Ishikawa (cell line): Measurements from ENCODE around the gene RBP3.

Source experiments
- CEBPB ChIP-seq: IDR thresholded peaks from 2 replicates; pipeline ENCODE4 v1.6.1; 2012
- CREB1 ChIP-seq: IDR thresholded peaks from 2 replicates; pipeline ENCODE4 v1.6.1; 2012; ENCODE audit warnings: low read depth
- EGR1 ChIP-seq: IDR thresholded peaks from 2 replicates; pipeline ENCODE4 v1.6.1; 2012
- EP300 ChIP-seq: IDR thresholded peaks from 2 replicates; pipeline ENCODE4 v1.6.1; 2012; ENCODE audit warnings: borderline replicate concordance
- FOXM1 ChIP-seq: IDR thresholded peaks from 2 replicates; pipeline ENCODE4 v1.6.1; 2012; ENCODE audit warnings: low read depth, borderline replicate concordance
- NFIC ChIP-seq: IDR thresholded peaks from 2 replicates; pipeline ENCODE4 v1.6.1; 2012
- RAD21 ChIP-seq: IDR thresholded peaks from 2 replicates; pipeline ENCODE4 v1.6.1; 2012; ENCODE audit warnings: low read depth
- TAF1 ChIP-seq: IDR thresholded peaks from 2 replicates; pipeline ENCODE4 v1.6.1; 2012; ENCODE audit warnings: low read depth, mild to moderate bottlenecking
- TCF12 ChIP-seq: IDR thresholded peaks from 2 replicates; pipeline ENCODE4 v1.6.1; 2012; ENCODE audit warnings: low read depth
- TEAD4 ChIP-seq: IDR thresholded peaks from 2 replicates; pipeline ENCODE4 v1.6.1; 2012
- YY1 ChIP-seq: IDR thresholded peaks from 2 replicates; pipeline ENCODE4 v1.6.1; 2012; ENCODE audit warnings: low read depth
- ZBTB7A ChIP-seq: IDR thresholded peaks from 2 replicates; pipeline ENCODE4 v1.6.1; 2012; ENCODE audit warnings: low read depth
- TF ChIP-seq, protein P1 (sequence below): IDR thresholded peaks from 2 replicates; pipeline ENCODE4 v1.6.1; 2012; ENCODE audit warnings: low read depth, mild to moderate bottlenecking
- TF ChIP-seq, protein P2 (sequence below): IDR thresholded peaks from 2 replicates; pipeline ENCODE4 v1.6.1; 2012
- TF ChIP-seq, protein P3 (sequence below): IDR thresholded peaks from 2 replicates; pipeline ENCODE4 v1.6.1; 2012

Gene RBP3

DNA sequence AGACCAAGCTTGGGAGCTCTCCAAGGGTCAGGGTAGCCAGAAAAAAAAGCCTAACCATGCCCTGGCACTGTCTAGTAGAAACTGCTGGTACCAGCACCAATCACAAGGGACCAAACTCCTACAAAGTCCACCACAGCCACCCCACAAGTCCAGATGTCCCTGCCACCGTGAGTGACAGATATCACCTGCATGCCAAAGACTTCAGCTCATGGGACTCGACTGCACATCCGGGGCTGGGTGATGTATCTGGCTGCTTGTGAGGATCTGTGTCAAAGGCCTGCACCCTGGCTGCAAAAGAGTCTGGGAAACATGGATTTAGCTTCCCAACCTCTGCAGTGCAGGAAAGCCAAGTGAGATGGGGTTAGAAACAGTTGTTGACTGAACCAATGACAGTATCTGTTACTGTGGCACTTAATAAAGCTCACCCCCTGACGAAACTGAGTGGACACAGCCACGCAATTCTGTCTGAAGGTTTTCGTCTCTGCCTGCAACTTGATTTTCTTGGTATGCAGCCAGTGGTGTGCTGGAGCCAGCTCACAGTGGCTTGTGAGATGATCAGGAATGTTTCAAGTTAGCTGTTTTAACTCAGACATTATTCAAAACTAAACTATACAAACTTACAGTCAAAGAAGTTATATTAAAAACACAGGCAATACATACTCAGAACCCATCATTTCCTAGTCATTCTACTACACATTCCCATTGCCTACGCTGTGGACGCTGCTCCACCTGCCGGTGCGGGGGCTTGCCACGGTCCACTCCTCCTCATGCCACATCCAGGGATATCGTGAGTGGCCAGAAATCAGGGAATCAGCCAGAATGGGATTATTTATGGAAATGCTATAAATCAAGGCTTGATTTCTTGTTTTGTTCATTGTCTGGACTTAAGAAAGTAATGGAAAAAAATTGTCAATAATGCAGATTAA lies 26.7 kb downstream of the RBP3 start:
- TF ChIP-seq, protein P1, sequence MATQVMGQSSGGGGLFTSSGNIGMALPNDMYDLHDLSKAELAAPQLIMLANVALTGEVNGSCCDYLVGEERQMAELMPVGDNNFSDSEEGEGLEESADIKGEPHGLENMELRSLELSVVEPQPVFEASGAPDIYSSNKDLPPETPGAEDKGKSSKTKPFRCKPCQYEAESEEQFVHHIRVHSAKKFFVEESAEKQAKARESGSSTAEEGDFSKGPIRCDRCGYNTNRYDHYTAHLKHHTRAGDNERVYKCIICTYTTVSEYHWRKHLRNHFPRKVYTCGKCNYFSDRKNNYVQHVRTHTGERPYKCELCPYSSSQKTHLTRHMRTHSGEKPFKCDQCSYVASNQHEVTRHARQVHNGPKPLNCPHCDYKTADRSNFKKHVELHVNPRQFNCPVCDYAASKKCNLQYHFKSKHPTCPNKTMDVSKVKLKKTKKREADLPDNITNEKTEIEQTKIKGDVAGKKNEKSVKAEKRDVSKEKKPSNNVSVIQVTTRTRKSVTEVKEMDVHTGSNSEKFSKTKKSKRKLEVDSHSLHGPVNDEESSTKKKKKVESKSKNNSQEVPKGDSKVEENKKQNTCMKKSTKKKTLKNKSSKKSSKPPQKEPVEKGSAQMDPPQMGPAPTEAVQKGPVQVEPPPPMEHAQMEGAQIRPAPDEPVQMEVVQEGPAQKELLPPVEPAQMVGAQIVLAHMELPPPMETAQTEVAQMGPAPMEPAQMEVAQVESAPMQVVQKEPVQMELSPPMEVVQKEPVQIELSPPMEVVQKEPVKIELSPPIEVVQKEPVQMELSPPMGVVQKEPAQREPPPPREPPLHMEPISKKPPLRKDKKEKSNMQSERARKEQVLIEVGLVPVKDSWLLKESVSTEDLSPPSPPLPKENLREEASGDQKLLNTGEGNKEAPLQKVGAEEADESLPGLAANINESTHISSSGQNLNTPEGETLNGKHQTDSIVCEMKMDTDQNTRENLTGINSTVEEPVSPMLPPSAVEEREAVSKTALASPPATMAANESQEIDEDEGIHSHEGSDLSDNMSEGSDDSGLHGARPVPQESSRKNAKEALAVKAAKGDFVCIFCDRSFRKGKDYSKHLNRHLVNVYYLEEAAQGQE: no peak
- TF ChIP-seq NFIC (no peak), TAF1 (no peak), TCF12 (no peak), YY1 (no peak), FOXM1 (no peak), EP300 (no peak)
- TF ChIP-seq, protein P2, sequence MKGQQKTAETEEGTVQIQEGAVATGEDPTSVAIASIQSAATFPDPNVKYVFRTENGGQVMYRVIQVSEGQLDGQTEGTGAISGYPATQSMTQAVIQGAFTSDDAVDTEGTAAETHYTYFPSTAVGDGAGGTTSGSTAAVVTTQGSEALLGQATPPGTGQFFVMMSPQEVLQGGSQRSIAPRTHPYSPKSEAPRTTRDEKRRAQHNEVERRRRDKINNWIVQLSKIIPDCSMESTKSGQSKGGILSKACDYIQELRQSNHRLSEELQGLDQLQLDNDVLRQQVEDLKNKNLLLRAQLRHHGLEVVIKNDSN: no peak

DNA sequence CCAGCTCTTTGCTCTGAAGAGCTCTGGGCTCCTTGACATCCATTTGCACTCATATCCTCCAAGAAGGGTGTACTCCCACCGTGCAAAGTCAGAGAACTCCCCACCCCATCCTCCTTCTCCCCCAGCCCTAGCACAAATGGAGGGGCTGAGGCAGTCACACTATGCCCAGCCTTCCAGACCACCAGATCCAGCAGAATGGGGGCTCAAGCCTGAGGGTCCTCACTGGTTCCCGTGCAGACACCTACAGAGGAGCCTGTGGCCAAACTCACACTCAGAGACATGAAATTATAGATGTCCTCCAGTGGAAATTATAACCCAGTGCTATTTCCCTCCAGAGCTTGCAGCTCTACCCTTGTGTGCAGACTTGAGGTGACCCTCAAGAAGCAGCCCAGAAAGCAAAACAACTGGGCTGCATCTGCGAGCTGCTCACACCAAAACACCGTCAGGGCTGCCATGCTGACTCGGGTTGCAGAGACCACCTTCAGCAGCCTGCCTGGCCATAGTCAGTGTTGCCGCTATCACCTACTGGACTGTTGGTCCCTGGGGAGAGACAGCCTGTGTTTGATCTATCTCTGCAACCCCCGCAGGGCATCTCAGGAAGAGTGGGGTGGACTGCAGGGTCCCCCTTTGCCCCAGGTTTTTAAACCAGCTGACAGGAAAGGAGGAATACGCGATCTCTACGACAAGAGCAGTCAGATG lies 28.5 kb downstream of the RBP3 start:
- no peak for TF ChIP-seq CEBPB
- TF ChIP-seq TEAD4: no peak
- TF ChIP-seq, protein P1: no peak
- no peak for TF ChIP-seq EGR1
- TF ChIP-seq TAF1: no peak
- no peak for TF ChIP-seq YY1
- TF ChIP-seq, protein P2: no peak

DNA sequence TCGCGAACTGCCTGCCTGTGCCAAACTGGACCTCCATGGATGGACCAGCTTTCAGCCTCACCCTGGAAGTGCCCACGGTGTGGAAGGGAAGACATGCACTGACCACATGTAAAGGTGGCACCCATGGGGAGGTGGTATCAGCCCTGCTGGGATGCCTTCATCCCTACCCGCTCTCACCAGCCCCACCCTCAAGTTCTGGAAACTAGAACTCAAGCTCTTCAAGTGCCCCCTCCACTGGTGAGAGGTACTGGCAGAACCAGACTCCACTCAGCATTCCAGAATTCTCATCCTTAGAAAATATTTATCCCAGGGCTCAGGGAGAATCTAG lies 30.0 kb downstream of the RBP3 start:
- TF ChIP-seq RAD21: no peak
- no peak for TF ChIP-seq EGR1
- no peak for TF ChIP-seq TEAD4
- TF ChIP-seq, protein P3, sequence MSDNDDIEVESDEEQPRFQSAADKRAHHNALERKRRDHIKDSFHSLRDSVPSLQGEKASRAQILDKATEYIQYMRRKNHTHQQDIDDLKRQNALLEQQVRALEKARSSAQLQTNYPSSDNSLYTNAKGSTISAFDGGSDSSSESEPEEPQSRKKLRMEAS: no peak
- no peak for TF ChIP-seq ZBTB7A
- TF ChIP-seq CREB1: no peak
- no peak for TF ChIP-seq YY1
- TF ChIP-seq, protein P1: no peak
- TF ChIP-seq TCF12: no peak
- no peak for TF ChIP-seq NFIC
- TF ChIP-seq EP300: no peak
- no peak for TF ChIP-seq FOXM1
- TF ChIP-seq TAF1: no peak

DNA sequence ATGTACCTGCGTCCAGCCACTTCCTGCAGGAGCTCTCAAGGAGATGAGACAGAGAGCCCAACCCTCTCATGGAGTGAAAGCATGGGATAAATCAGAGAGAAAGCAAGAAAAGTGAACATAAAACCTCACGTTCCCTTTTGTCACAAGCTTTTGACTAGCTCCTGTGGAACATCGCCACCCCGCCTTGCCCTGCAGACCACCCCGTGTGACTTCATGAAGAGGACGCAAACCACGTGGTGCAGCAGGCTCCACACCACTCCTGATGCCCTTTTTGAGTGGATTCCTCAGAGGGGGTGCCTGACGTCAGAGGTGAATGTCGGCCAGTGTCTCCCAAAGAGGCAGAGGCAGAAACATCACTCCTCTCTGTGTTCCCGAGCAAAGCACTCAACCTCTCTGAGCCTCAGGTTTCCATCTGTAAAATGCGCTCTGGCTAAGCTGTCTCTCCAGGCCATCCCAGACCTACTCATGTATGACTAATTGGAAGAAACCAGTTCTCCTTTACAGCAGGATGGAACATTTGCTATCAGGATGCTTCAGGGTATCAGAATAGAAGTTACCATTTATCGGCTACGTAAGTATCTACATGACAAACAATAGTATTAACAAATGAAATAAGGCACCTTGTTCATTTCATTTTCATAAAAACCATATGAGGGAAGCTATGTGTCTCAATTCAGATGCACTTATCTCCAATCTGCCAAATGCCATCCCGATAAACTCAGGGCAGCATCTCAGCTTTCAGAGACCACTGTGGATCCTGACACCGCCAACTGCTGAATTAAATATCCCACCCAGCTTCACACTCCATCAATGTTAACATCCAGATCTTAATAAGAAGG lies 30.7 kb downstream of the RBP3 start:
- no peak for TF ChIP-seq NFIC
- no peak for TF ChIP-seq TCF12
